HCT116 (cell line): ENCODE data around the gene CHMP2A. TPM values are rescaled to one million over a fixed set of nuclear protein-coding genes. Genes with fewer than 3 reads are reported as not detected.

ENCODE experiments used
- ATAC-seq: fragments of 200-7000 bp; cut with Tn5 transposase; 2 replicates; pipeline ENCODE4 v1.9.1; 2020; ENCODE audit warnings: mild to moderate bottlenecking, moderate library complexity
- BruUV-seq: library from RNA; stranded (reverse); fragments of 400-500 nt; replicated peaks from 2 replicates; lab custom pipeline; 2021; lab: Mats Ljungman, UMichigan
- CTCF ChIA-PET: fragments of 300-600 bp; sonication (Branson Sonifier 250); formaldehyde crosslinking; loops from one replicate; lab custom pipeline; 2021; ENCODE audit warnings: antibody characterized with exemption; lab: Charles Lee
- POLR2A ChIA-PET: fragments of 300-600, 350-600 bp; sonication (Branson Sonifier 250); formaldehyde crosslinking; loops from one replicate; lab custom pipeline; 2021; ENCODE audit warnings: antibody characterized with exemption; lab: Charles Lee
- RAD21 ChIA-PET, 2 experiments: fragments of 300-600 bp; sonication (Branson Sonifier 250); formaldehyde crosslinking; loops; one replicate each; lab custom pipeline; 2023; ENCODE audit warnings: low total read pairs in 2 of 2; ENCODE audit not compliant: uncharacterized antibody in 2 of 2, unreplicated experiment in 2 of 2, low non-redundant PET in 1 of 2; lab: Charles Lee
- DNase-seq: peaks from one replicate; pipeline ENCODE4 v3.0.0-alpha.2; 2010; ENCODE audit warnings: low read depth, low spot score
- H2AFZ ChIP-seq: fragments of 200-600 bp; shearing (Covaris generic), sonication (generic); 2 replicates; pipeline ENCODE4 v1.6.1; 2017; ENCODE audit warnings: low read depth, mixed run types, mixed read lengths, antibody characterized with exemption, low read length; ENCODE audit not compliant: poor library complexity, severe bottlenecking
- H3K27ac ChIP-seq: 2 replicates; pipeline ENCODE4 v1.5.1; 2012; ENCODE audit warnings: low read depth, low read length
- H3K27me3 ChIP-seq: fragments of 200-600 bp; sonication (generic); 2 replicates; pipeline ENCODE4 v1.6.1; 2016; ENCODE audit warnings: mixed run types, low read length, mixed read lengths; ENCODE audit not compliant: insufficient read depth
- H3K36me3 ChIP-seq, 2 experiments: fragments of 200-500 bp in 1 of 2; fragments of 200-600 bp in 1 of 2; sonication (Bioruptor generic) in 1 of 2; sonication (generic) in 1 of 2; 2 replicates each; pipeline versions ENCODE4 v1.5.1 to v1.6.1; 2014 to 2016; ENCODE audit warnings: low read length in 2 of 2, inconsistent platforms in 1 of 2, mixed read lengths in 1 of 2, mixed run types in 1 of 2; ENCODE audit not compliant: insufficient read depth in 2 of 2, control insufficient read depth in 1 of 2
- H3K4me1 ChIP-seq, 2 experiments: fragments of 200-600 bp in 1 of 2; sonication (generic) in 1 of 2; 2 replicates each; pipeline versions ENCODE4 v1.5.1 to v1.6.1; 2012 to 2017; ENCODE audit warnings: low read length in 2 of 2, inconsistent platforms in 1 of 2, mild to moderate bottlenecking in 1 of 2, mixed read lengths in 1 of 2, mixed run types in 1 of 2, moderate library complexity in 1 of 2; ENCODE audit not compliant: insufficient read depth in 2 of 2, control insufficient read depth in 1 of 2
- H3K4me2 ChIP-seq: fragments of 200-600 bp; sonication (generic); 2 replicates; pipeline ENCODE4 v1.6.1; 2017; ENCODE audit warnings: mixed run types, low read length, mixed read lengths
- H3K4me3 ChIP-seq, 2 experiments: fragments of 200-600 bp in 1 of 2; sonication (generic) in 1 of 2; replicated peaks in 1 of 2; 2 replicates each; pipeline ENCODE4 v1.5.1; 2011 to 2016; ENCODE audit warnings: low read length in 2 of 2, control low read depth in 1 of 2, low read depth in 1 of 2, mild to moderate bottlenecking in 1 of 2, mixed read lengths in 1 of 2, mixed run types in 1 of 2
- H3K79me2 ChIP-seq: fragments of 200-600 bp; sonication (generic); 2 replicates; pipeline ENCODE4 v1.6.1; 2017; ENCODE audit warnings: mild to moderate bottlenecking, mixed run types, low read length, moderate library complexity, mixed read lengths; ENCODE audit not compliant: insufficient read depth
- H3K9ac ChIP-seq: fragments of 200-600 bp; sonication (generic); 2 replicates; pipeline ENCODE4 v1.6.1; 2016; ENCODE audit warnings: low read length, mixed read lengths
- H3K9me2 ChIP-seq: fragments of 200-600 bp; sonication (generic), shearing (Covaris generic); 2 replicates; pipeline ENCODE4 v1.6.1; 2017; ENCODE audit warnings: mixed run types, mild to moderate bottlenecking, moderate library complexity; ENCODE audit not compliant: insufficient read depth
- H3K9me3 ChIP-seq, 2 experiments: fragments of 200-500 bp in 1 of 2; fragments of 200-600 bp in 1 of 2; sonication (Bioruptor generic) in 1 of 2; sonication (generic) in 1 of 2; 2 replicates each; pipeline ENCODE4 v1.6.1; 2014 to 2017; ENCODE audit warnings: low read length in 2 of 2, mixed read lengths in 2 of 2, inconsistent platforms in 1 of 2, low read depth in 1 of 2, mild to moderate bottlenecking in 1 of 2, mixed run types in 1 of 2, moderate library complexity in 1 of 2; ENCODE audit not compliant: control insufficient read depth in 1 of 2, insufficient read depth in 1 of 2
- H4K20me1 ChIP-seq: fragments of 200-600 bp; sonication (generic), shearing (Covaris generic); 2 replicates; pipeline ENCODE4 v1.6.1; 2017; ENCODE audit warnings: mixed run types, mild to moderate bottlenecking, moderate library complexity; ENCODE audit not compliant: insufficient read depth
- CBX3 ChIP-seq: IDR thresholded peaks from 2 replicates; pipeline ENCODE4 v1.6.1; 2012; ENCODE audit warnings: low read depth
- CEBPB ChIP-seq: IDR thresholded peaks from 2 replicates; pipeline ENCODE4 v1.6.1; 2012; ENCODE audit warnings: low read depth
- EGR1 ChIP-seq: IDR thresholded peaks from 2 replicates; pipeline ENCODE4 v1.6.1; 2012; ENCODE audit warnings: low read depth
- ELF1 ChIP-seq: IDR thresholded peaks from 2 replicates; pipeline ENCODE4 v1.6.1; 2012; ENCODE audit warnings: low read depth, borderline replicate concordance
- EZH2 ChIP-seq: fragments of 200-600 bp; sonication (generic); IDR thresholded peaks from 2 replicates; pipeline ENCODE4 v1.6.1; 2017; ENCODE audit warnings: antibody characterized with exemption, mixed run types
- JUND ChIP-seq: IDR thresholded peaks from 2 replicates; pipeline ENCODE4 v1.6.1; 2012
- POLR2A ChIP-seq: IDR thresholded peaks from 2 replicates; pipeline ENCODE4 v1.7.0; 2011; ENCODE audit warnings: borderline replicate concordance; ENCODE audit not compliant: insufficient read depth, insufficient read length; ENCODE audit errors: extremely low read depth
- POLR2AphosphoS5 ChIP-seq: IDR thresholded peaks from 2 replicates; pipeline ENCODE4 v1.6.1; 2011; ENCODE audit warnings: mild to moderate bottlenecking, low read depth, low read length, moderate library complexity
- SIN3A ChIP-seq: IDR thresholded peaks from 2 replicates; pipeline ENCODE4 v1.6.1; 2012; ENCODE audit warnings: low read depth
- SP1 ChIP-seq: IDR thresholded peaks from 2 replicates; pipeline ENCODE4 v1.6.1; 2012; ENCODE audit warnings: low read depth
- SRF ChIP-seq: IDR thresholded peaks from 2 replicates; pipeline ENCODE4 v1.6.1; 2012; ENCODE audit warnings: low read depth
- TCF7L2 ChIP-seq: IDR thresholded peaks from 2 replicates; pipeline ENCODE4 v1.7.0; 2011; ENCODE audit warnings: borderline replicate concordance, inconsistent platforms; ENCODE audit not compliant: insufficient read depth, insufficient read length; ENCODE audit errors: extremely low read depth
- YY1 ChIP-seq: IDR thresholded peaks from 2 replicates; pipeline ENCODE4 v1.6.1; 2011; ENCODE audit warnings: low read length, low read depth, moderate library complexity, mild to moderate bottlenecking; ENCODE audit not compliant: insufficient replicate concordance; ENCODE audit errors: extremely low read depth
- ZFX ChIP-seq: fragments of 450-650 bp; IDR thresholded peaks from 2 replicates; pipeline ENCODE4 v1.6.1; 2017
- ZNF274 ChIP-seq: fragments of 200-500 bp; sonication (Bioruptor generic); IDR thresholded peaks from 2 replicates; pipeline ENCODE4 v1.6.1; 2014; ENCODE audit warnings: mild to moderate bottlenecking, low read depth, low read length, inconsistent platforms
- intact Hi-C: fragments of 100-400 bp; cut with micrococcal nuclease; formaldehyde crosslinking; loops from 2 replicates; pipeline ENCODE4 v1.10.0; 2022
- total RNA-seq: library from RNA; stranded (reverse); gene quantifications from one replicate; pipeline ENCODE4 v1.2.1, GENCODE V29; 2021; ENCODE audit not compliant: unreplicated experiment
- TF ChIP-seq, protein P1 (sequence below): IDR thresholded peaks from 2 replicates; pipeline ENCODE4 v1.6.1; 2012
- TF ChIP-seq, protein P2 (sequence below), 3 experiments: fragments of 200-600 bp in 1 of 3; sonication (generic) in 1 of 3; IDR thresholded peaks in 2 of 3; conservative IDR thresholded peaks in 1 of 3; 2 replicates each; pipeline ENCODE4 v1.5.1; 2012 to 2017; ENCODE audit warnings: low read depth in 2 of 3, low read length in 2 of 3, antibody characterized with exemption in 1 of 3, borderline replicate concordance in 1 of 3, control low read depth in 1 of 3, mild to moderate bottlenecking in 1 of 3, mixed read lengths in 1 of 3, mixed run types in 1 of 3, moderate library complexity in 1 of 3; ENCODE audit not compliant: insufficient read depth in 1 of 3
- TF ChIP-seq, protein P3 (sequence below): IDR thresholded peaks from 2 replicates; pipeline ENCODE4 v1.6.1; 2012; ENCODE audit warnings: low read depth

CHMP2A gene
- total RNA-seq, 1 experiment from 2014 or later: 125 TPM

DNA sequence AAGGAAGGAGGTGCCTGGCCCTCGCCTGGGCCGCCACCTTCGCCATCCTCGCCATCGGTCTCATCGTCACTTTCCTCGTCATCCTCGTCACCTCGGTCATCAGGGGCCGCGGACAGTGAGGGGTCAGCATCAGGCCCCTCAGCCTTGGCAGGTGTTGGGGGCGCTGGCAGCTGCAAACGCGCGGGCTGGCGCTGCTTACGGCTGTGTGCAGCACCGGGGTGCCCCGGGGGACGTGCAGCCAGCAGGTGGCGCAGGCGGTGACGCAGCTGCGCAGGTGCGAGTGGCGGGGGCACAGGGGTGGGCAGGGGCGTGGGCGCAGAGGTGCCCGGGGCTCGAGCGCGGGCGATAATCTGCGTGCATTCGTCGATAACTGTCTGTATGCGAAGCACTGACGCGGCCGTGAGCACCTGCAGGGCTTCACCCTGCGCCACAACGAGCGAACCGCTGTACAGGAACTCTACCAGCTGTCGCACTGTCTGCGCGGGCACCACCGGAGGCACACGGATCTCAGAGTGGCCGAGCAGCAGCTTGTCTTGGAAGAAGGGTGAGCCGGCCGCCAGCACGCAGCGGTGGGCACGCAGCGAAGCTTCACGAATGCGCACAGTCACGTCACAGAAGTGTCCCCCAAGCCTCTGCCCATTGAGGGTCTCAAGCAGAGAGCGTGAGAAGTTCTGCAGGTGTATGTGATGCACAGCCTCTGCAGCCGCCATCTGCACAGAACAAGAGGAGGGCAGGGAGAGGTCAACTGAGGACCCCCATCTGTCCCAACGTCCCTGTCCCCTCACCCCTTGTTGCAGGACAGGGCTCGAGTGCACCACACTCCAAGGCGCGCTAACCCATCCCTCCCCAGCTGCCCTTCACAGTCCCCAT, 37.7 kb downstream of the CHMP2A start:
- no peaks in the 10 kb centered on the region for H3K27me3 ChIP-seq
- no peaks in the 10 kb centered on the region for H3K9me2 ChIP-seq
- H3K4me2 ChIP-seq: 0 out of 2 replicates have a peak overlapping the region, but pooled peaks have one; percentile 9
- intact Hi-C loops: loop anchor here (5.0 kb wide), 2 partner anchors 190 to 300 kb away; partner anchors contain the start of gene ZSCAN22
- H3K4me1 ChIP-seq: peaks cover 18 to 47% of the 10 kb centered on the region in 2 experiments
- peak overlapping the region; percentile 20; the same call in 1 of the 2 replicates for H3K27ac ChIP-seq
- no peak overlapping the region for H3K4me3 ChIP-seq
- ATAC-seq (no peak), DNase-seq (no peak)
- POLR2A ChIA-PET: no interaction called here
- H3K9me3 ChIP-seq: no peaks in the 10 kb centered on the region
- no peak overlapping the region for H3K9ac ChIP-seq
- peaks cover 51% of the 10 kb centered on the region for H3K79me2 ChIP-seq
- RAD21 ChIA-PET: no interaction called here
- no peak overlapping the region for H2AFZ ChIP-seq
- H3K36me3 ChIP-seq: peaks cover 2 to 17% of the 10 kb centered on the region in 2 experiments; a peak in 2 of 4 replicates
- no peaks in the 10 kb centered on the region for H4K20me1 ChIP-seq
- BruUV-seq: no TSS peak
- CTCF ChIA-PET: interaction anchor here (1.1 kb wide), 1 partner anchor 31 kb away, joined by 3 read pairs; no protein-coding TSS in a partner anchor
- peak; percentile 18; the same call in 1 of the 2 replicates for TF ChIP-seq POLR2AphosphoS5
- no peak for TF ChIP-seq YY1
- TF ChIP-seq, protein P1, sequence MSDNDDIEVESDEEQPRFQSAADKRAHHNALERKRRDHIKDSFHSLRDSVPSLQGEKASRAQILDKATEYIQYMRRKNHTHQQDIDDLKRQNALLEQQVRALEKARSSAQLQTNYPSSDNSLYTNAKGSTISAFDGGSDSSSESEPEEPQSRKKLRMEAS: no peak
- no peak for TF ChIP-seq SRF
- TF ChIP-seq ELF1: no peak
- TF ChIP-seq, protein P2, sequence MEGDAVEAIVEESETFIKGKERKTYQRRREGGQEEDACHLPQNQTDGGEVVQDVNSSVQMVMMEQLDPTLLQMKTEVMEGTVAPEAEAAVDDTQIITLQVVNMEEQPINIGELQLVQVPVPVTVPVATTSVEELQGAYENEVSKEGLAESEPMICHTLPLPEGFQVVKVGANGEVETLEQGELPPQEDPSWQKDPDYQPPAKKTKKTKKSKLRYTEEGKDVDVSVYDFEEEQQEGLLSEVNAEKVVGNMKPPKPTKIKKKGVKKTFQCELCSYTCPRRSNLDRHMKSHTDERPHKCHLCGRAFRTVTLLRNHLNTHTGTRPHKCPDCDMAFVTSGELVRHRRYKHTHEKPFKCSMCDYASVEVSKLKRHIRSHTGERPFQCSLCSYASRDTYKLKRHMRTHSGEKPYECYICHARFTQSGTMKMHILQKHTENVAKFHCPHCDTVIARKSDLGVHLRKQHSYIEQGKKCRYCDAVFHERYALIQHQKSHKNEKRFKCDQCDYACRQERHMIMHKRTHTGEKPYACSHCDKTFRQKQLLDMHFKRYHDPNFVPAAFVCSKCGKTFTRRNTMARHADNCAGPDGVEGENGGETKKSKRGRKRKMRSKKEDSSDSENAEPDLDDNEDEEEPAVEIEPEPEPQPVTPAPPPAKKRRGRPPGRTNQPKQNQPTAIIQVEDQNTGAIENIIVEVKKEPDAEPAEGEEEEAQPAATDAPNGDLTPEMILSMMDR (IDR thresholded peaks at IDR 0.05 in 2 of 3, conservative IDR thresholded peaks at IDR 0.05 in 1 of 3; ENCODE audit: borderline replicate concordance in 1 of 3, insufficient read depth in 1 of 3, low read depth in 2 of 3, low read length in 2 of 3): peak in 2 of 3 experiments; percentile 29 to 41; a peak in 3 of 6 replicates
- no peak for TF ChIP-seq ZFX
- TF ChIP-seq SP1: no peak
- no peak for TF ChIP-seq EGR1
- TF ChIP-seq CBX3: no peak
- TF ChIP-seq EZH2: no peak
- TF ChIP-seq POLR2A: no peak
- TF ChIP-seq ZNF274: no peak
- no peak for TF ChIP-seq CEBPB
- no peak for TF ChIP-seq JUND
- TF ChIP-seq TCF7L2: no peak
- TF ChIP-seq, protein P3, sequence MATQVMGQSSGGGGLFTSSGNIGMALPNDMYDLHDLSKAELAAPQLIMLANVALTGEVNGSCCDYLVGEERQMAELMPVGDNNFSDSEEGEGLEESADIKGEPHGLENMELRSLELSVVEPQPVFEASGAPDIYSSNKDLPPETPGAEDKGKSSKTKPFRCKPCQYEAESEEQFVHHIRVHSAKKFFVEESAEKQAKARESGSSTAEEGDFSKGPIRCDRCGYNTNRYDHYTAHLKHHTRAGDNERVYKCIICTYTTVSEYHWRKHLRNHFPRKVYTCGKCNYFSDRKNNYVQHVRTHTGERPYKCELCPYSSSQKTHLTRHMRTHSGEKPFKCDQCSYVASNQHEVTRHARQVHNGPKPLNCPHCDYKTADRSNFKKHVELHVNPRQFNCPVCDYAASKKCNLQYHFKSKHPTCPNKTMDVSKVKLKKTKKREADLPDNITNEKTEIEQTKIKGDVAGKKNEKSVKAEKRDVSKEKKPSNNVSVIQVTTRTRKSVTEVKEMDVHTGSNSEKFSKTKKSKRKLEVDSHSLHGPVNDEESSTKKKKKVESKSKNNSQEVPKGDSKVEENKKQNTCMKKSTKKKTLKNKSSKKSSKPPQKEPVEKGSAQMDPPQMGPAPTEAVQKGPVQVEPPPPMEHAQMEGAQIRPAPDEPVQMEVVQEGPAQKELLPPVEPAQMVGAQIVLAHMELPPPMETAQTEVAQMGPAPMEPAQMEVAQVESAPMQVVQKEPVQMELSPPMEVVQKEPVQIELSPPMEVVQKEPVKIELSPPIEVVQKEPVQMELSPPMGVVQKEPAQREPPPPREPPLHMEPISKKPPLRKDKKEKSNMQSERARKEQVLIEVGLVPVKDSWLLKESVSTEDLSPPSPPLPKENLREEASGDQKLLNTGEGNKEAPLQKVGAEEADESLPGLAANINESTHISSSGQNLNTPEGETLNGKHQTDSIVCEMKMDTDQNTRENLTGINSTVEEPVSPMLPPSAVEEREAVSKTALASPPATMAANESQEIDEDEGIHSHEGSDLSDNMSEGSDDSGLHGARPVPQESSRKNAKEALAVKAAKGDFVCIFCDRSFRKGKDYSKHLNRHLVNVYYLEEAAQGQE: no peak
- TF ChIP-seq SIN3A: no peak
